Endothelial cell of umbilical vein (primary cell): ENCODE measurements around the gene LAD1.

ENCODE experiments used
- CTCF ChIP-seq, 2 donors: IDR thresholded peaks; 1 replicate in 1 of 2; 2 replicates in 1 of 2; pipeline ENCODE4 v1.5.1; 2011; ENCODE audit warnings: low read length in 2 of 2, mild to moderate bottlenecking in 2 of 2, moderate library complexity in 2 of 2, control low read depth in 1 of 2, inconsistent platforms in 1 of 2, low read depth in 1 of 2; ENCODE audit not compliant: insufficient read depth in 1 of 2; ENCODE audit errors: extremely low read depth in 1 of 2
- EZH2 ChIP-seq: IDR thresholded peaks from 2 replicates; pipeline ENCODE4 v1.6.1; 2012; ENCODE audit warnings: borderline replicate concordance, low read depth, mild to moderate bottlenecking, moderate library complexity, low read length, inconsistent platforms; ENCODE audit not compliant: severe bottlenecking
- MYC ChIP-seq: IDR thresholded peaks from one replicate; pipeline ENCODE4 v1.6.1; 2011; ENCODE audit warnings: mild to moderate bottlenecking, low read depth, low read length
- POLR2A ChIP-seq: IDR thresholded peaks from 2 replicates; pipeline ENCODE4 v1.6.1; 2012; ENCODE audit warnings: low read depth, mild to moderate bottlenecking, control low read depth, low read length
- POLR2AphosphoS5 ChIP-seq: IDR thresholded peaks from 2 replicates; pipeline ENCODE4 v1.6.1; 2012; ENCODE audit warnings: low read depth, mild to moderate bottlenecking, control low read depth, low read length, moderate library complexity; ENCODE audit not compliant: insufficient read depth

GRCh38 chr1:201362906-201363305 is 36.2 kb downstream of the LAD1 start:
- TF ChIP-seq CTCF (IDR thresholded peaks at IDR 0.05; ENCODE audit: extremely low read depth in 1 of 2, insufficient read depth in 1 of 2, low read depth in 1 of 2, low read length in 2 of 2) = no peak
- no peak for TF ChIP-seq EZH2
- no peak for TF ChIP-seq MYC
- no peak for TF ChIP-seq POLR2A
- no peak for TF ChIP-seq POLR2AphosphoS5
